Muscle layer of duodenum (tissue), 2 donors: ENCODE data around the gene PEX5L.

ENCODE experiments used
- H3K27ac ChIP-seq: one replicate; pipeline ENCODE4 v1.7.0; 2013; ENCODE audit warnings: mild to moderate bottlenecking, low read length
- H3K27me3 ChIP-seq: one replicate; pipeline ENCODE4 v1.7.0; 2013; ENCODE audit warnings: low read depth, mild to moderate bottlenecking, control low read depth, low read length
- H3K36me3 ChIP-seq, 2 donors: one replicate each; pipeline ENCODE4 v1.7.0; 2013; ENCODE audit warnings: low read length in 2 of 2, control low read depth in 1 of 2, mild to moderate bottlenecking in 1 of 2; ENCODE audit not compliant: insufficient read depth in 2 of 2, control insufficient read depth in 1 of 2
- H3K4me1 ChIP-seq, 2 donors: one replicate each; pipeline ENCODE4 v1.7.0; 2013; ENCODE audit warnings: low read length in 2 of 2, mild to moderate bottlenecking in 2 of 2, control low read depth in 1 of 2, moderate library complexity in 1 of 2; ENCODE audit not compliant: insufficient read depth in 2 of 2, control insufficient read depth in 1 of 2
- H3K4me3 ChIP-seq, 2 donors: one replicate each; pipeline ENCODE4 v1.7.0; 2013; ENCODE audit warnings: low read length in 2 of 2, low read depth in 1 of 2, mild to moderate bottlenecking in 1 of 2
- H3K9me3 ChIP-seq, 2 donors: one replicate each; pipeline ENCODE4 v1.7.0; 2013; ENCODE audit warnings: low read length in 2 of 2, control low read depth in 1 of 2, mild to moderate bottlenecking in 1 of 2; ENCODE audit not compliant: control insufficient read depth in 1 of 2
- donor health status: healthy.

The PEX5L gene

GRCh38 chr3:179887295-179887943 is 149.3 kb downstream of the PEX5L start:
- no peaks in the 10 kb centered on the region for H3K36me3 ChIP-seq
- no peak overlapping the region for H3K4me3 ChIP-seq
- no peaks in the 10 kb centered on the region for H3K4me1 ChIP-seq
- no peak overlapping the region for H3K27ac ChIP-seq
- no peaks in the 10 kb centered on the region for H3K9me3 ChIP-seq
- no peaks in the 10 kb centered on the region for H3K27me3 ChIP-seq

- no peak overlapping the region for H3K4me3 ChIP-seq
- H3K36me3 ChIP-seq = no peaks in the 10 kb centered on the region
- no peaks in the 10 kb centered on the region for H3K27me3 ChIP-seq
- no peak overlapping the region for H3K27ac ChIP-seq
- no peaks in the 10 kb centered on the region for H3K9me3 ChIP-seq
- no peaks in the 10 kb centered on the region for H3K4me1 ChIP-seq
Observed at GRCh38 chr3:179885950-179886349, 150.8 kb downstream of the PEX5L start.

GRCh38 chr3:179884136-179884535 is 152.6 kb downstream of the PEX5L start:
- H3K36me3 ChIP-seq = no peaks in the 10 kb centered on the region
- H3K27me3 ChIP-seq = no peaks in the 10 kb centered on the region
- no peak overlapping the region for H3K4me3 ChIP-seq
- no peaks in the 10 kb centered on the region for H3K4me1 ChIP-seq
- no peak overlapping the region for H3K27ac ChIP-seq
- H3K9me3 ChIP-seq = no peaks in the 10 kb centered on the region

GRCh38 chr3:179882292-179882691 is 154.4 kb downstream of the PEX5L start:
- Histone ChIP-seq H3K27me3 (no peaks in the 10 kb centered on the region), H3K27ac (no peak overlapping the region), H3K36me3 (no peaks in the 10 kb centered on the region), H3K9me3 (no peaks in the 10 kb centered on the region), H3K4me3 (no peak overlapping the region), H3K4me1 (no peaks in the 10 kb centered on the region)

- Histone ChIP-seq H3K4me1 (no peaks in the 10 kb centered on the region), H3K27me3 (no peaks in the 10 kb centered on the region), H3K36me3 (no peaks in the 10 kb centered on the region), H3K4me3 (no peak overlapping the region), H3K27ac (no peak overlapping the region), H3K9me3 (no peaks in the 10 kb centered on the region)
Observed at GRCh38 chr3:179881791-179882190, 154.9 kb downstream of the PEX5L start.

GRCh38 chr3:179880868-179881267 is 155.9 kb downstream of the PEX5L start:
- H3K4me1 ChIP-seq = no peaks in the 10 kb centered on the region
- H3K27me3 ChIP-seq = no peaks in the 10 kb centered on the region
- H3K27ac ChIP-seq = no peak overlapping the region

GRCh38 chr3:179876440-179876839 is 160.3 kb downstream of the PEX5L start:
- Histone ChIP-seq H3K4me3 (no peak overlapping the region), H3K36me3 (no peaks in the 10 kb centered on the region), H3K4me1 (no peaks in the 10 kb centered on the region), H3K9me3 (no peaks in the 10 kb centered on the region), H3K27me3 (no peaks in the 10 kb centered on the region), H3K27ac (no peak overlapping the region)

More at GRCh38 chr3:179880868-179881267, 155.9 kb downstream of the PEX5L start:
- Histone ChIP-seq H3K36me3 (no peaks in the 10 kb centered on the region), H3K9me3 (no peaks in the 10 kb centered on the region), H3K4me3 (no peak overlapping the region)

GRCh38 chr3:179872842-179873241 is 163.9 kb downstream of the PEX5L start:
- Histone ChIP-seq H3K9me3 (no peaks in the 10 kb centered on the region), H3K4me3 (no peak overlapping the region), H3K4me1 (no peaks in the 10 kb centered on the region), H3K27ac (no peak overlapping the region), H3K27me3 (no peaks in the 10 kb centered on the region), H3K36me3 (no peaks in the 10 kb centered on the region)

GRCh38 chr3:179871782-179872181 is 165.0 kb downstream of the PEX5L start:
- no peaks in the 10 kb centered on the region for H3K36me3 ChIP-seq
- no peak overlapping the region for H3K27ac ChIP-seq
- H3K4me1 ChIP-seq = no peaks in the 10 kb centered on the region
- H3K9me3 ChIP-seq = no peaks in the 10 kb centered on the region
- H3K4me3 ChIP-seq = no peak overlapping the region
- no peaks in the 10 kb centered on the region for H3K27me3 ChIP-seq

- Histone ChIP-seq H3K27me3 (no peaks in the 10 kb centered on the region), H3K36me3 (no peaks in the 10 kb centered on the region), H3K4me1 (no peaks in the 10 kb centered on the region), H3K9me3 (no peaks in the 10 kb centered on the region), H3K4me3 (no peak overlapping the region), H3K27ac (no peak overlapping the region)
Observed at GRCh38 chr3:179868715-179869114, 168.0 kb downstream of the PEX5L start.

- Histone ChIP-seq H3K4me3 (no peak overlapping the region), H3K27ac (no peak overlapping the region), H3K9me3 (no peaks in the 10 kb centered on the region), H3K4me1 (no peaks in the 10 kb centered on the region), H3K36me3 (no peaks in the 10 kb centered on the region), H3K27me3 (no peaks in the 10 kb centered on the region)
Observed at GRCh38 chr3:179867961-179868360, 168.8 kb downstream of the PEX5L start.

GRCh38 chr3:179865861-179866505 is 170.8 kb downstream of the PEX5L start:
- H3K36me3 ChIP-seq = no peaks in the 10 kb centered on the region
- H3K9me3 ChIP-seq = no peaks in the 10 kb centered on the region
- H3K4me3 ChIP-seq = no peak overlapping the region
- no peaks in the 10 kb centered on the region for H3K4me1 ChIP-seq
- no peaks in the 10 kb centered on the region for H3K27me3 ChIP-seq
- no peak overlapping the region for H3K27ac ChIP-seq
